Fibroblast of skin of right biceps (primary cell): ENCODE measurements around the gene SYPL2.

ENCODE experiments used
- DNase-seq: peaks from one replicate; pipeline ENCODE4 v3.0.0-alpha.2; 2013

SYPL2 gene

GRCh38 chr1:109493227-109493626 lies 26.9 kb downstream of the SYPL2 start:
- DNase-seq: no peak

- peak; percentile 81 for DNase-seq
These were observed 27.6 kb downstream of the SYPL2 start, which contains the start of gene CYB561D1 for GRCh38 chr1:109493805-109494539. TSS of gene CYB561D1 (plus strand) at chr1:109494094. CDS start at chr1:109494140, 46 bp downstream.

GRCh38 chr1:109495738-109496137 lies 29.4 kb downstream of the SYPL2 start:
- DNase-seq: no peak

GRCh38 chr1:109497449-109498160 lies 31.3 kb downstream of the SYPL2 start:
- no peak for DNase-seq

- peak; percentile 22 for DNase-seq
These were observed 31.9 kb downstream of the SYPL2 start for GRCh38 chr1:109498161-109498801.

GRCh38 chr1:109499081-109499480 lies 32.7 kb downstream of the SYPL2 start:
- DNase-seq: no peak

- DNase-seq: peak; percentile 53
These were observed 33.6 kb downstream of the SYPL2 start for GRCh38 chr1:109499661-109500536.

- peak; percentile 75 for DNase-seq
These were observed 34.6 kb downstream of the SYPL2 start for GRCh38 chr1:109500941-109501381.

GRCh38 chr1:109501644-109502363 lies 35.5 kb downstream of the SYPL2 start:
- no peak for DNase-seq

GRCh38 chr1:109502364-109502851 lies 36.1 kb downstream of the SYPL2 start:
- DNase-seq: no peak

GRCh38 chr1:109503935-109504334 lies 37.6 kb downstream of the SYPL2 start:
- no peak for DNase-seq

- DNase-seq: no peak
These were observed 38.6 kb downstream of the SYPL2 start for GRCh38 chr1:109504974-109505373.

GRCh38 chr1:109508001-109508872 lies 41.9 kb downstream of the SYPL2 start:
- no peak for DNase-seq

GRCh38 chr1:109508873-109509175 lies 42.5 kb downstream of the SYPL2 start:
- no peak for DNase-seq

- peak; percentile 51 for DNase-seq
These were observed 43.1 kb downstream of the SYPL2 start, which contains the start of gene AMIGO1 for GRCh38 chr1:109509176-109510134. TSS of gene AMIGO1 (minus strand) at chr1:109509727. CDS start at chr1:109508912, 815 bp downstream.

- DNase-seq: no peak
These were observed 46.9 kb downstream of the SYPL2 start for GRCh38 chr1:109513110-109513710.

- no peak for DNase-seq
These were observed 48.5 kb downstream of the SYPL2 start for GRCh38 chr1:109514846-109515245.

GRCh38 chr1:109516872-109517271 lies 50.5 kb downstream of the SYPL2 start:
- peak; percentile 36 for DNase-seq

GRCh38 chr1:109517337-109517736 lies 51.0 kb downstream of the SYPL2 start:
- DNase-seq: no peak
